Measurements from ENCODE around the gene STK32B.
"Not testable (repeated sequence)": the region's sequence is repeated elsewhere in the genome, so short reads cannot be mapped to it uniquely, and the experiment has no call there.

DNA sequence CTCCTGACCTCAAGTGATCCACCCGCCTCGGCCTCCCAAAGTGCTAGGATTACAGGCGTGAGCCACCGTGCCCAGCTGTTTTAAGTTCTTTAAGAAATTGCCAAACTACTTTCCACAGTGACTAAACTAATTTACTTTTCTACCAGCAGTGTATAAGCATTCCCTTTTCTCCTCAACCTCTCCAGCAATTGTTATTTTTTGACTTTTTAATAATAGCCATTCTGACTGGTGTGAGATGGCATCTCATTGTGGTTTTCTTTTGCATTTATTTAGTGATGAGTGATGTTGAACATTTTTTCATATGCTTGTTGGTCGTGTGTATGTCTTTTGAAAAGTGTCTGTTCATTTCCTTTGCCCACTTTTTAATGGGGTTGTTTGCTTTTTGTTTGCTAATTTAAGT is 199.3 kb downstream of the STK32B start:
- TF ChIP-seq CTCF (IDR thresholded peaks at IDR 0.05; ENCODE audit: low read depth, low read length, missing input control); RAD21 (IDR thresholded peaks at IDR 0.05); EGR1 (IDR thresholded peaks at IDR 0.05; ENCODE audit: low read depth in 2 of 2); JUND (IDR thresholded peaks at IDR 0.05); MAX (IDR thresholded peaks at IDR 0.05); YY1 (IDR thresholded peaks at IDR 0.05); TAF1 (conservative IDR thresholded peaks at IDR 0.05); GABPA (IDR thresholded peaks at IDR 0.05 in 1 of 2, conservative IDR thresholded peaks at IDR 0.05 in 1 of 2); NR2F2 (IDR thresholded peaks at IDR 0.05); HNF4G (IDR thresholded peaks at IDR 0.05): not testable (repeated sequence)
- TF ChIP-seq, protein P1, sequence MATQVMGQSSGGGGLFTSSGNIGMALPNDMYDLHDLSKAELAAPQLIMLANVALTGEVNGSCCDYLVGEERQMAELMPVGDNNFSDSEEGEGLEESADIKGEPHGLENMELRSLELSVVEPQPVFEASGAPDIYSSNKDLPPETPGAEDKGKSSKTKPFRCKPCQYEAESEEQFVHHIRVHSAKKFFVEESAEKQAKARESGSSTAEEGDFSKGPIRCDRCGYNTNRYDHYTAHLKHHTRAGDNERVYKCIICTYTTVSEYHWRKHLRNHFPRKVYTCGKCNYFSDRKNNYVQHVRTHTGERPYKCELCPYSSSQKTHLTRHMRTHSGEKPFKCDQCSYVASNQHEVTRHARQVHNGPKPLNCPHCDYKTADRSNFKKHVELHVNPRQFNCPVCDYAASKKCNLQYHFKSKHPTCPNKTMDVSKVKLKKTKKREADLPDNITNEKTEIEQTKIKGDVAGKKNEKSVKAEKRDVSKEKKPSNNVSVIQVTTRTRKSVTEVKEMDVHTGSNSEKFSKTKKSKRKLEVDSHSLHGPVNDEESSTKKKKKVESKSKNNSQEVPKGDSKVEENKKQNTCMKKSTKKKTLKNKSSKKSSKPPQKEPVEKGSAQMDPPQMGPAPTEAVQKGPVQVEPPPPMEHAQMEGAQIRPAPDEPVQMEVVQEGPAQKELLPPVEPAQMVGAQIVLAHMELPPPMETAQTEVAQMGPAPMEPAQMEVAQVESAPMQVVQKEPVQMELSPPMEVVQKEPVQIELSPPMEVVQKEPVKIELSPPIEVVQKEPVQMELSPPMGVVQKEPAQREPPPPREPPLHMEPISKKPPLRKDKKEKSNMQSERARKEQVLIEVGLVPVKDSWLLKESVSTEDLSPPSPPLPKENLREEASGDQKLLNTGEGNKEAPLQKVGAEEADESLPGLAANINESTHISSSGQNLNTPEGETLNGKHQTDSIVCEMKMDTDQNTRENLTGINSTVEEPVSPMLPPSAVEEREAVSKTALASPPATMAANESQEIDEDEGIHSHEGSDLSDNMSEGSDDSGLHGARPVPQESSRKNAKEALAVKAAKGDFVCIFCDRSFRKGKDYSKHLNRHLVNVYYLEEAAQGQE (IDR thresholded peaks at IDR 0.05), result not testable (repeated sequence)

All from liver (tissue), 3 donors.